ENCODE measurements around the gene WDR73. TPM values are rescaled to one million over a fixed set of nuclear protein-coding genes. Genes with fewer than 3 reads are reported as not detected.
A peak's percentile ranks its signal among the peaks of the same experiment; 100 is the strongest.

The WDR73 gene
- total RNA-seq, 1 experiment from 2014 or later: 29.5 TPM

DNA sequence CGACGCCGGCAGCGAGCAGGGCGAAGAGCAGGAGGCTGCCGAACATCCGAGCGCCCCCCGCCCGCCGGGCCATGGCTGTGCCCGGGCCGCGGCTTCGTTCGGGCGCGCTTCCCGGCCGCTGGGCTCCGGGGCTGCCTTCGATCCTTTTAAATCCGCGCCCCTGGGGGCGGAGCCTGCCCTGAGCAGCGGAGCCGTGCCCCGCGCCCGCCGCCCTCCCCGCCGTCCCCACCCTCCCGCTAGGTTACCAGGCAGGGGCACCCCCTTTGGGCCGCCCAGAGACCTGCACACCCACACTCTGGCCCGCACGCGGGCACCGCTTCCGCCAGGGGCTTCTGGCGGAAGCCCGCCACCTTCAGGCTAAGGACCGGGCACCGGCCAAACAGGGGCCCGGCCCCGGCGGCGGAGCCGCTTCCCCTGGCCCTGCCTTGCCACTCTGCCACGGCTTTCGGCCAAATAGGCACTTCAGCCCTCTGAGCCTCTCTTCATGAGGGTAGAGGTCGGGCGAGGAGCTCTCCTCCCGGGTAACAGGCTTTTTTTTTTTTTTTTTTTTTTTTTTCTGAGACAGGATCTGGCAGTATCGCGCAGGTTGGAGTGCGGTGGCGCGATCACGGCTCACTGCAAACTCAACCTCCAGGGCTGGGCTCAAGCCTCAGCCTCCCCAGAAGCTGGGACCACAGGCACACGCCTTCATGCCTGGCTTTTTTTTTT lies 4.2 kb upstream of the WDR73 start, which contains the start of gene NMB:
Gene NMB (minus strand): TSS at position 120 of the 708 bp plus-strand sequence. CDS start 47 bp downstream, at position 73.
- no TSS peak for BruUV-seq (replicated peaks)

DNA sequence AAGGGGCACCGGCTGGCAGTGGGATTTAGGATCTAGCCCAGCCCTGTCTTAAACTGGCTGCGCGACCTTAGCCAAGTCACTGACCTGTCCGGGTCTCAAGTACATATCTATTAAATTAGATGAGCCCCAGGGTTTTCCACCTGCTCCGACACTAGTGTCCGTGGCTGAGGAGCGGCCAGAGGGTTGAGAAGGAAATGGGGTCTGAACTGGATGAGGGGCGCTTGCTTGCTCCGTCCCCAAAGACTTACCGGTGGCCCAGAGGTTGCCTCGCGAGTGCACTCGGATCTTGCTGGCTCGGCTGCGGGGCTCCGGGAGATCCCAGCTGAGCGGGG lies 3.6 kb upstream of the WDR73 start:
- Histone ChIP-seq H4K20me1 (ENCODE audit: insufficient read depth) (no peaks in the 10 kb centered on the region), H3K36me3 (ENCODE audit: low read depth) (peaks cover under 1% of the 10 kb centered on the region; the same call in 1 of the 2 replicates), H2AFZ (peak overlapping the region; percentile 86), H3K9me2 (ENCODE audit: insufficient read depth) (no peaks in the 10 kb centered on the region), H3K4me1 (replicated peaks; ENCODE audit: insufficient read depth) (peaks cover 28% of the 10 kb centered on the region), H3K4me3 (peak overlapping the region; percentile 70), H3K27ac (peak overlapping the region; percentile 83), H3K4me2 (peak overlapping the region; percentile 77), H3K79me2 (ENCODE audit: low read depth) (peaks cover 16% of the 10 kb centered on the region), H3K27me3 (ENCODE audit: insufficient read depth, low read depth) (no peaks in the 10 kb centered on the region), H3F3A (ENCODE audit: insufficient read depth, low read depth) (peaks cover 63% of the 10 kb centered on the region; the same call in 1 of the 2 replicates), H3K9me3 (ENCODE audit: insufficient read depth, low read depth) (no peaks in the 10 kb centered on the region)
- POLR2A ChIA-PET (ENCODE audit: unreplicated experiment): no interaction called here
- no peak for DNase-seq
- CTCF ChIA-PET: no interaction called here
- no TSS peak for BruUV-seq (replicated peaks)
- intact Hi-C loops (cut with micrococcal nuclease; ENCODE audit: unreplicated experiment): loop anchor here (5.0 to 10.0 kb wide), 2 partner anchors 90 to 127 kb away; partner anchors contain the start of gene ZNF592
- TF ChIP-seq, protein P1, sequence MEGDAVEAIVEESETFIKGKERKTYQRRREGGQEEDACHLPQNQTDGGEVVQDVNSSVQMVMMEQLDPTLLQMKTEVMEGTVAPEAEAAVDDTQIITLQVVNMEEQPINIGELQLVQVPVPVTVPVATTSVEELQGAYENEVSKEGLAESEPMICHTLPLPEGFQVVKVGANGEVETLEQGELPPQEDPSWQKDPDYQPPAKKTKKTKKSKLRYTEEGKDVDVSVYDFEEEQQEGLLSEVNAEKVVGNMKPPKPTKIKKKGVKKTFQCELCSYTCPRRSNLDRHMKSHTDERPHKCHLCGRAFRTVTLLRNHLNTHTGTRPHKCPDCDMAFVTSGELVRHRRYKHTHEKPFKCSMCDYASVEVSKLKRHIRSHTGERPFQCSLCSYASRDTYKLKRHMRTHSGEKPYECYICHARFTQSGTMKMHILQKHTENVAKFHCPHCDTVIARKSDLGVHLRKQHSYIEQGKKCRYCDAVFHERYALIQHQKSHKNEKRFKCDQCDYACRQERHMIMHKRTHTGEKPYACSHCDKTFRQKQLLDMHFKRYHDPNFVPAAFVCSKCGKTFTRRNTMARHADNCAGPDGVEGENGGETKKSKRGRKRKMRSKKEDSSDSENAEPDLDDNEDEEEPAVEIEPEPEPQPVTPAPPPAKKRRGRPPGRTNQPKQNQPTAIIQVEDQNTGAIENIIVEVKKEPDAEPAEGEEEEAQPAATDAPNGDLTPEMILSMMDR (conservative IDR thresholded peaks at IDR 0.05): no peak
- TF ChIP-seq EZH2 (IDR thresholded peaks at IDR 0.05; ENCODE audit: low read depth): no peak

More for the DNA sequence above, 4.2 kb upstream of the WDR73 start, which contains the start of gene NMB:
- Histone ChIP-seq H3K4me1 (replicated peaks; ENCODE audit: insufficient read depth) (peaks cover 23% of the 10 kb centered on the region), H3K4me3 (peak within 1 kb of the TSS; percentile 70), H3F3A (ENCODE audit: insufficient read depth, low read depth) (peaks cover 63% of the 10 kb centered on the region; the same call in 1 of the 2 replicates), H3K27ac (peak within 1 kb of the TSS; percentile 83), H3K79me2 (ENCODE audit: low read depth) (peaks cover 11% of the 10 kb centered on the region), H3K36me3 (ENCODE audit: low read depth) (no peaks in the 10 kb centered on the region), H3K9me3 (ENCODE audit: insufficient read depth, low read depth) (no peaks in the 10 kb centered on the region), H2AFZ (peak within 1 kb of the TSS; percentile 86), H4K20me1 (ENCODE audit: insufficient read depth) (no peaks in the 10 kb centered on the region), H3K9me2 (ENCODE audit: insufficient read depth) (no peaks in the 10 kb centered on the region), H3K4me2 (peak within 1 kb of the TSS; percentile 77), H3K27me3 (ENCODE audit: insufficient read depth, low read depth) (no peaks in the 10 kb centered on the region)
- no peak for TF ChIP-seq EZH2 (IDR thresholded peaks at IDR 0.05; ENCODE audit: low read depth)
- TF ChIP-seq, protein P1 (conservative IDR thresholded peaks at IDR 0.05): peak; percentile 73
- intact Hi-C loops (cut with micrococcal nuclease; ENCODE audit: unreplicated experiment): loop anchor here (5.0 to 10.0 kb wide), 2 partner anchors 89 to 127 kb away; partner anchors contain the start of gene ZNF592
- POLR2A ChIA-PET (ENCODE audit: unreplicated experiment): no interaction called here
- CTCF ChIA-PET: interaction anchor here (0.6 to 0.7 kb wide), 3 partner anchors 188 to 743 kb away, joined by 3 to 13 read pairs (median 4); no protein-coding TSS in a partner anchor
- DNase-seq: peak; percentile 70 to 88

DNA sequence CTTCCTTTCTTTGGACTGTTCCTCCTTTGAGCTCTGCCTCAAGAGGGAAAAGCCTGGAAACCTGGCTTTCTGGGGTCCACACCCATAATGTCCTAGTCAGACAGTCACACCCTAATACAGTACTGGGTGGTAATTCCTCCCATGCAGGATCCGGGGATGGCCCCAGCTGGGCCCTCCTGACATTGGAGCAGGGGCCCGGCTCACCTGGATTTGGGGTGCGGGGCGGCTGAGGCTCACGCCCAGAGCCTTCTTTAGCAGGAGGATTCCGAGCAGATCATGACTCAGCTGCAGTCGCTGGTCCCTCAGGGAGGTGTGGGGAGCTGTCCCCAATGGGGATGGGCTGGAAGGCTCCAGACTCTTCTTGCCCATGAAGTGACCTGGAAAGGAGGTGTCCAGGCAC lies 2.9 kb upstream of the WDR73 start:
- Histone ChIP-seq H3K4me3 (peak overlapping the region; percentile 70; the same call in 1 of the 2 replicates), H3K4me1 (replicated peaks; ENCODE audit: insufficient read depth) (peaks cover 34% of the 10 kb centered on the region), H3K9me3 (ENCODE audit: insufficient read depth, low read depth) (no peaks in the 10 kb centered on the region), H3K9me2 (ENCODE audit: insufficient read depth) (no peaks in the 10 kb centered on the region), H3F3A (ENCODE audit: insufficient read depth, low read depth) (peaks cover 61% of the 10 kb centered on the region; the same call in 1 of the 2 replicates), H3K27ac (no peak overlapping the region), H3K36me3 (ENCODE audit: low read depth) (peaks cover 7% of the 10 kb centered on the region; the same call in 1 of the 2 replicates), H3K27me3 (ENCODE audit: insufficient read depth, low read depth) (no peaks in the 10 kb centered on the region), H2AFZ (no peak overlapping the region), H3K4me2 (peak overlapping the region; percentile 77), H4K20me1 (ENCODE audit: insufficient read depth) (0 out of 2 replicates have a peak, but pooled peaks cover 3% of the 10 kb centered on the region), H3K79me2 (ENCODE audit: low read depth) (peaks cover 24% of the 10 kb centered on the region)
- ChIA-PET CTCF (interaction anchor here (1.1 kb wide), 1 partner anchor 90 kb away, joined by 8 read pairs; no protein-coding TSS in a partner anchor), POLR2A (ENCODE audit: unreplicated experiment) (no interaction called here)
- peak in 1 of 2 experiments; percentile 49 for DNase-seq
- intact Hi-C loops (cut with micrococcal nuclease; ENCODE audit: unreplicated experiment): loop anchor here (5.0 to 10.0 kb wide), 2 partner anchors 90 to 128 kb away; partner anchors contain the start of gene ZNF592
- TF ChIP-seq, protein P1 (conservative IDR thresholded peaks at IDR 0.05): no peak
- BruUV-seq (replicated peaks): no TSS peak
